Stromal cell of bone marrow (primary cell): ENCODE results near the gene FBXO33.

Experiments used
- DNase-seq: peaks from one replicate; pipeline ENCODE4 v3.0.0-alpha.2; 2012; ENCODE audit warnings: low read depth

FBXO33 gene

DNA sequence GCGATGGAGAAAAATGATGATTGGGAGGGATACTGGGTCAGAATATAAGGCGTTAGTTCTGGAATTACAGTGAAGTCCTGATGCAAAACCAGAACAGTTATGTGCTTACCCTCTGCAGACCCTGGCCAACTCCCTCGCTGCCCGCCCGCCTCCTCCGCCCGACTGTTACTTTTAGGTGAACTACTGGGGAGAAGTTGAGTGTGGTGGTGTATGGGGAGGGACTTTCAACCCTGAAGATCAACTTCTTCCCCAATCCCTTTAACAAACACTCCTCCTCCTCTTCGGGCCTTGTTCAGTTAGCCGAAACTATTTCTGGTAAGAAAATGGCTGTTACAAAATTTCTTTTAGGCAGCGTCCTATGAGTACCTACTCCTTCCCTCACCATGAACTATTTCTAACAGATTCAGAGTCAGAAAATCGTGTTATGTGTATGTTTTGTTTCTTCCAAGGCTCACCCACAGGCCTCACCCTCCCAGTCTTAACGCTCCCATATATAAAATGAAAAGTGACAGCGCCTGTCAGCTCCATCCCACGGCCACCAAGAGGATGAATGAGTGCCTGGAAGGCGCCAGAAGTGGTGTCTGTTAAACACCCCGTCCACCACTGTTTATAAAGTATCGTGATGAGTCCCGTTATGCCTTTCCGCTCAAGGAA lies 1.3 kb downstream of the FBXO33 start:
- DNase-seq: no peak

DNA sequence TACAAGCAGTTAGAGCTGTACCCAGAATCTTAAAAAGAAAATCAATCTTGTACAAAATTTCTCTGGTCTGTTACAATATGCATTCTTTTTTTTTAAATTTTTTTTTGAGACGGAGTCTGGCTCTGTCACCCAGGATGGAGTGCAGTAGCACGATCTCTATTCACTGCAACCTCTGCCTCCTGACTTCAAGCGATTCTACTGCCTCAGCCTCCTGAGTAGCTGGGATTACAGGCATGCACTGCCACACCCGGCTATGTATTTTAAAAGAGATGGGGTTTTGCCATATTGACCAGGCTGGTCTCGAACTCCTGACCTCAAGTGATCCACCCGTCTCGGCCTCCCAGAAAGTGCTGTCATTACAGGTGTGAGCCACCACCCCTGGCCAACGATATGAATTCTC lies 4.1 kb downstream of the FBXO33 start:
- no peak for DNase-seq

DNA sequence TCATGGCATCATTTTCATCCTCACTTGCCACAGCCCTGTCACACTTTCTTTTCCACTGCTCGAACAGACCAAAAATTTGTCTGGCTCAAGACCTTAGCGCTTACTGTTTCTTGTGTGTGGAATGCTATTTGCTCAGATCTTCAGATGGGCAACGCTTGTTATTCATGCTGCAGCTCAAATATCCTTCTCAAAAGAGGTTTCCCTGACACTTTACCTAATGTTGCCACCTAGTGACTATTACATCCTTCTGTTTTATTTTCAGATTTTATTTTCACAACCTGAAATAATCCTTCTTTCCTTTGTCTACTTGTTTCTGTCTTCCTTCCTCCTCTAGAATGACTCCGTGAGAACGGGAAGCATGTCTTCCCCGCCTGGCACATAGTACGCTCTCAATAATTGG lies 5.6 kb downstream of the FBXO33 start:
- peak; percentile 48 for DNase-seq

DNA sequence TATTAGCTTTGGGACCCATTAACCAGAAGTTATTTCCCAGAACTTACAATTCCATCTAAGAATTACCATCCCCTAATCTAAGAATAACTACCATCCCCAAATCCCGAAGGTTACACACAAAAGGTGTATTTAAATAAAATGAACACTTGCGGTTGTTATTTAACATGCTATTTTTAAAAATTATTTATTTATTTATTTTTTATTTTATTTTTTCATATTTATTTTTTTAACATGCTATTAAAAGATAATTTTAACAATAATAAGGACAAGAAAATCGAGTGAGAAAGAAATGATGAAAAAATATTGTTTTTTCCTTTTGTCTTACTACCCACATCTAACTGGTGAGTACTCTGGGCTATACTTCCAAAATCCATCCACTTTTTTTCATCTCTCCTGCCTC lies 6.3 kb downstream of the FBXO33 start:
- DNase-seq: no peak

DNA sequence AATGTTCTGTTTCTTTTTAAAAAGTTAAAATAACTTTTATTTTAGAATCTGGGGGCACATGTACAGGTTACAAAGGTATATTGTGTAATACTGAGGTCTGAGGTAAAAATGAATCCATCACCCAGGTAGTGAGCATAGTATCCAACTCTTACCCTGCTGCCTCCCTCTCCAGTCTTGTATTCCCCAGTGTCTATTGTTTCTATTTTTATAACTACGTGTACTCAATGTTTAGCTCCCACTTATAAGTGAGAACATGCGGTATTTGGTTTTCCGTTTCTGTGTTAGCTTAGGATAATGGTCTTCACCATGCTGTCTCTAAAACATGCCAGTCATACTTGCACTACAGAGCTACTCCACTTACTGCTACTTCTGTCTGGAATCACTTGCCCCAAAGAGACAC lies 8.4 kb downstream of the FBXO33 start:
- DNase-seq: no peak

DNA sequence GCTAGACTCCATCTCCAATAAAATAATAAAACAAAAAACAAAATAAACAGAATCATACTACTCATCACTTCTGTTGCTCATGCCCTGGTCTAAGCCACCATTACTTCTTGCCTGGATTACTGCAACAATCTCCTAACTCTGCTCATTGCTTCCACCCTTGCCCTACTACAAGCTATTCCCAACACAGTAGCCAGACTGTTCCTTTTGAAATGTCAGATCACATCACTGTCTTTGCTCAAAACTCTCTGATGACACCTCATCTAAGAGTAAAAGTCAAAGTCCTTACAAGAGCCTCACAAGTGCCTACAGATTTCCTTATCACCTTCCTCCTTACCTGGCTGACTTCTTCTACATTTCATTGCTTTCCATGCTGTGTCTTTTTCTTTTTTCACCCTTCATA lies 10.0 kb downstream of the FBXO33 start:
- DNase-seq: no peak

DNA sequence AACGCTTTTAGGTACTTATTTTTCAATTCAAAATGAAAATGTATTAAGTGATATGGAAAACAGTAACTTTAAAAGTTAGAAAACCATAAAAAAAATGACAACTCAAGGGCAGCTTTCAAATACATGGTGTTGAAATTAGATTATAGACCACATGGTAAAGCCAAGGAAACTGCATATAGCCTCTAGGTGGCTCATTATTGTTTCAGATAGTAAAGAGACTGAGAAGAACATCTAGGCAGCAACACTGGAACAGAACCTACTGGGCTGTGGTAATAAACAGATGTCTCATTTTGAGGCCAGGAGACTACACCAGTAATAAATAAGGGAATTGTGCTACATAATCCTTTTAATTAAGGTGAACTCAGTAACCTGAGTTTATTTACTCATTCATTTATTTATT lies 13.0 kb downstream of the FBXO33 start:
- DNase-seq: no peak

DNA sequence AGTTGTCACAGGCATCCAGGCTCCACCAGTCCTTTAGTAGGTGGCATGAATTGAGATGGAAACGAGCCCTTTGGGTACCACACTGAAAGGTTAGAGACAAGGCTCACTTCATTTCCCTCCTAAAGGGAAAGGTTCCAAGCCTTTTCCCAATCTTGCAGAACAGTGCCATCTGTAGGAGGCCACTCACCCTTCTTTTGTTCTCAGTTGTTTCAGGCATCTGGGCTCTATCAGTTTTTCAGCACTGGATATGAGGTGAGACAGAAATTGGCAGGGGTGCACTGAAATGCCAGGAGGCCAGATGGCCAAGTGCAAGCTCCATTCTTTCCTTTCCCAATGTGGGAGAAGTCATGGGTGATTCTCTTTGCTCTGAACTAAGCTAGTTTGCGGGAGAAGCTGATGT lies 15.2 kb downstream of the FBXO33 start:
- DNase-seq: no peak

DNA sequence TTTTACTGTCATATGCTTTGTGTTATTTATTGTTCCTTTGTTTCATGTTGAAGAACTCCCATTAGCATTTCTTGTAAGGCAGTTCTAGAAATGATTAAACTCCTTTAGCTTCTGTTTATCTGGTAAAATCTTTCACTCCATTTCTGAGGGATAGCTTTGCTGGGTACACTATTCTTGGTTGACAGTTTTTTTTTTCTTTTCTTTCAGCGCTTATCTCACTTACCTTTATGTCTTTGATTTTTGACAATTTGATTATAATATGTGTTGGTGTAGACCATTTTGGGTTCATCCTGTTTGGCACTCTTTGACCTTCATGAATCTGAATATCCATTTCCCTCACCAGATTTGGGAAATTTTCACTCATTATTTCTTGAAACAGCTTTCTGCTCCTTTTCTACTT lies 16.2 kb downstream of the FBXO33 start:
- DNase-seq: no peak

DNA sequence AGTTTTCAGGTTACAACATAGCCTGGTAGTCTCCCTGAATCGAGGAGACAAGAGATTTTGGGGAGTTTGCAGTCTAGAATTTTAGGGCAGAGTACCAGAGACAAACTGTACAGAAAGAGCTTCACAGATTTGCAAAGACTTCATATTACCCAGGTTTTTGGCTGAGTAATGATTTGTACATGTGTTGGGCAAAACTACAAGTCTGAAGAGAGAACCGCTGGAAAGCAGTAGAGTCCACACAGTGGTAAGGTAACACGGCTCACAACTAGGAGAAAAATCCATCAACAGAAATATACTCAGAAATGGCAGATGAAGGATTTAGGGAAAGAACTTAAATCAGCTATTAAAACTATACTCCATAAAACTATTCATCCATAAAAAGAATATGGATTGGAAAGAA lies 25.7 kb downstream of the FBXO33 start:
- DNase-seq: no peak

DNA sequence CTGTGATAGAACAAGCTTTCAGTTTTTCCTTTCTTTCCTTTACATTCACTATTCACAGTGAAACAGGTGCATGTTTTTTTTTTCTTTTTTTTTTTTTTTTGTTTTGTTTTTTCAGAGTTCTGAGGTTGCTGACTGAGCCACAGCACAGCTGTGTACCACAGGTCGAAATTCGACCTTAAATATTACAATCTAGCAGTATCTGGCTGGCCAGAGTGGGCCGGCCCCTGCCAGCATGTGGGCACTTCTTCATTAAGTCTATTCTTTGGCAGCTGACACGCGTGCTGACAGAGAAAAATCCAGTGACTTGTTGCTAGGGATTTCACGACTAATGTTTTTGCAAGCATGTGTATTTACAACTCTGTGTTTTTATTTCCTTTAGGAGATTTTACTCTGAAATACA lies 33.9 kb downstream of the FBXO33 start:
- DNase-seq: no peak

DNA sequence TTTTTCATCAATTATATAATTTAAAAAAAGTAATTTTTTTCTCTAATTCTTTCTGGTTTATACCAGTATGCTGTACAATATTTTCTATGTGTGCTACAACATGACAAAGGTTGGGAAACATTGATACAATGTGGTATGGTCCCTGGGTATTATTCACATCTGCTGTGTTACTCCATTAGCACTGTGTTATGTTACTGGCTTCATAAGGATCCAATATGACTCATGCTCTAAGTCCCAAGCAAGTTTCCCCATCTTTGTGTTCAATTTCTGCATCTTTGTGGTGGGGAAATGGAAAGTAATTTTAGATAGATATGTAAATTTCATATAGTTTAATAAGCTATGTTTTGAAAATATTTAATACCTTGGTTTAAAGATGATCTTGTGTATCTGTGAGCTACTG lies 35.8 kb downstream of the FBXO33 start:
- no peak for DNase-seq

DNA sequence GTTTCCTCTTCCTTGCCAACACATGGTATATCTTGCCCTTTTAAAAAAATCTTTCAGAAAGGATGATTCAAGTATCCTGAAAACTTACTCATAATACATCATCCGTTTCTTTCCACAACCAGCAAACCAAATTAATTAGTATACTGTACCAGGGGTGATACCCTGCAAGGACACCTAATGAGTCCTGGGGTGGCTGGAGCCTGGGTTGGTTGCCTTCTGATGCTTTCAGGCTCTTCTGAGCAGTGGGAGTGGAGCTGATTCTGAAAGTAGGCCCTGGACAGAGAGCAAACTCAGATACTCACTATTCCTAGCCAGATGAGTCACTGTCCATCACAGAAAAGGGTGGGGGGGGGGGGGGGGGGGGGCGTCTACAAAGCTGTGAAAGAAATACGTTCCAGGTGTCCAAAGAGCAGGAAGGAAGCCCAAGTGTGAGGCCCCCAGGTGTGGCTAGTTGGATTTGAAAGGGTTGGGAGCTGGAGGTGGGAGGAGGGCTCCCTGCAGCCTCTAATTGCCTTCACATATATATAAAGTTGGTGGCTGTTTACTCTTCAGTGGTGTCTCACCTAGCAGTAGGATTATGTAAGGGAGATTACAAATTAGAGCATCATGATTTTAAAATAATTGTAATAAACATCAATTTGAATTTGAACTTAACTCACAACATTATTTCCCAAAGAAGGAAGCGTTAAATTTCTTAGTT lies 36.5 kb downstream of the FBXO33 start:
- DNase-seq: no peak

DNA sequence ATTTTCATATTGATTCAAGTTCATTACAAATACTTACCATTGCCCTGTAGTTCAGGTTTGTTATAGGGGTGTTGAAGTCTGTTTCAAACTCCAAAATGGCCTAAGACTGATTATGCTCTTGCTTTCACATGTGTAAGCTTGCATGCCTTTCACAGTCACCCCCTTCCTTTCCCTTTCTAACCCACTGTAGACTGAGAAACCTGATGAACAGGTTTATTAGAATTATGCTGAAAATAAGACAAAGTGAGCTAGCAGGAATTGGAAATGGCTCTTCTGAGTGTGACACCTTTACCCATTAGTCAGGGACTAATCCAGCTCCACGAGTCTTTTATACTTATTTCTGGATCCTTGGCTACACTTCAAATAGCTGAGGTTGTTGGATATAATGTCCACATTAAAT lies 38.9 kb downstream of the FBXO33 start:
- DNase-seq: no peak

DNA sequence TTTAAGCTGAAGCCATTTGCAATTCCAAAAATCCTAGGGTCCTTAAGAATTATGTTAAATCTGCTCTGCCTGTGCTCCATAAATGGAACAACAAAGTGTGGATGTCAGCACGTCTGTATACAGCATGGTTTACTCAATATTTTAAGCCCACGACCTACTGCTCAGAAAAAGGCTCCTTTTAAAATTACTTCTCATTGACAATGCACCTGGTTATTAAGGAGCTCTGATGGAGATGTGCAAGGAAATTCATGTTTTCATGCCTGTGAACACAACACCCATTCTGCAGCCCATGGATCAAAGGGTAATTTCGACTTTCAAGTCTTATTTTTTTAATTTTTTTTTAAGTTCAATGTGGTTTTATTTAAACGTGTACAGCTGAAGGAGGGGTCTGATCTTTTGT lies 48.1 kb downstream of the FBXO33 start:
- DNase-seq: no peak

DNA sequence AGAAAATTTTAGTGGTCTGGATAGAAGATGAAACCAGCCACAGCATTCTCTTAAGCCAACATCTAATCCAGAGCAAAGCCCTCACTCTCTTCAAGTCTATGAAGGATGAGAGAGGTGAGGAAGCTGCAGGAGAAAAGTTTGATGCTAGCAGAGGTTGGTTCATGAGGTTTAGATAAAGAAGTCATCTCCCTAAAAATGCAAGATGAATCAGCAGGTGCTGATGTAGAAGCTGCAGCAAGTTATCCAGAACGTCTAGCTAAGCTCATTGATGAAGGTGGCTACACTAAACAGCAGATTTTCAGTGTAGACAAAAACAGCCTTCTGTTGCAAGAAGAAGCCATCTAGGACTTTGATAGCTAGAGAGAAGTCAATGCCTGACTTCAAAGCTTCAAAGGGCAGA lies 48.5 kb downstream of the FBXO33 start:
- DNase-seq: no peak

DNA sequence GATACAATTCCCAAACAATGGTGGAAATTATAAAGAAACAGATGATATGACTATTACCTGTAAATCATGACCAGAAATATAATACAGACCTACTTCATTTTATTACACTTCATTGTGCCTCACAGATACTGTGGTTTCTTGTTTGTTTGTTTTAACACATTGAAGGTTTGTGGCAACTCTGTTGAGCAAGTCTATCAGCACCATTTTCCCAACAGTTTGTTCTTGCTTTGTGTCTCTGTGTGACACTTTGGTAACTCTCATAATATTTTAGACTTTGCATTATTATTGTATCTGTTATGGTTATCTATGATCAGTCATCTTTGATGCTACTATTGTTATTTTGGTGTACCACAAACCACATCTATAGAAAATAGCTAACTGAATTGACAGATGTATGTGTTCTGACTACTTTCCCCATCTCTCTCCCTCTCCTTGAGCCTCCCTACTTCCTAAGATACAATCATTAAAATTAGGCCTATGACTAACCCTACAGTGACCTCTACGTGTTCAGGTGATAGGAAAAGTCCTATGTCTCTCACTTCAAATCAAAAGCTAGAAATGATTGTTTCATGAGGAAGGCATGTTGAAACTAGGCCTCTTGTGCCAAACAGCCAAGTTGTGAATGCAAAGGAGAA lies 49.1 kb downstream of the FBXO33 start:
- DNase-seq: no peak

DNA sequence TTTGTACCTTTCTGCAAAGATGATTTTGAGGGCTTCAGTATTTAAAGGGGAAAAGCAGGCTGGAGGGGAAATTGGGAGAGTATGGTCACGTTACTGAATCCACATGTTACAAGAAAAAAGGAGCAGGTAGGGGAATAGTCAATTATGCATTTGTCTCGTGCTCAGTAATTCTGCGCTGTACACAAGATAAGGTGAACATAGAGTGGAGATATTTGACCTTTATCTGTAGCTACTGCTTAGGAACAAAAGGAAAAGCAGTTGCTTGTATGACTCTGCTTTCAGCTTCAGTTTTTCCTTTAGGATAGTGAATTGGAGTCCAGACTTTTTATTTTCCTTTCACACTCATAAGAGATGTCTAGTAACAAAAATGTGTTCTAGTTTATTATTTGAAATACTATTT lies 49.8 kb downstream of the FBXO33 start:
- DNase-seq: no peak

DNA sequence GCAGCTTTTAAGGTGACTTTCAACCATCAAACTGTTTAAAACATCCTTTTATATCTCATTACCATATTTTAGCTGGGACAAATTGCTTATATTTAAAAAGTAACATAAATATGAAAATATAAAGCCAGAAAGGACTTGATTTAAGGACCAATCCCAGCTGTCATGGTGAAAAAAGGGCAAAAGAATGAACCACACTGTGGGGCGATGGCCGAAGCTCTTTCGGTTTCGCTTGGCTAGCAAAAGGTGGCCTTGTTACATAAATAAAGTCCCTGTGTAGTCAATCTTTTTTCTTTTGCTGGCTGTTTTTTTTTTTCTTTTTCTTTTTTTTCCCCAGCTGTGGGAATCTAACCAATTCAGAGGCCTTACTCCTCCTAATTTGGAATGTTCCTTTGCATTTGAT lies 50.9 kb downstream of the FBXO33 start:
- DNase-seq: no peak

DNA sequence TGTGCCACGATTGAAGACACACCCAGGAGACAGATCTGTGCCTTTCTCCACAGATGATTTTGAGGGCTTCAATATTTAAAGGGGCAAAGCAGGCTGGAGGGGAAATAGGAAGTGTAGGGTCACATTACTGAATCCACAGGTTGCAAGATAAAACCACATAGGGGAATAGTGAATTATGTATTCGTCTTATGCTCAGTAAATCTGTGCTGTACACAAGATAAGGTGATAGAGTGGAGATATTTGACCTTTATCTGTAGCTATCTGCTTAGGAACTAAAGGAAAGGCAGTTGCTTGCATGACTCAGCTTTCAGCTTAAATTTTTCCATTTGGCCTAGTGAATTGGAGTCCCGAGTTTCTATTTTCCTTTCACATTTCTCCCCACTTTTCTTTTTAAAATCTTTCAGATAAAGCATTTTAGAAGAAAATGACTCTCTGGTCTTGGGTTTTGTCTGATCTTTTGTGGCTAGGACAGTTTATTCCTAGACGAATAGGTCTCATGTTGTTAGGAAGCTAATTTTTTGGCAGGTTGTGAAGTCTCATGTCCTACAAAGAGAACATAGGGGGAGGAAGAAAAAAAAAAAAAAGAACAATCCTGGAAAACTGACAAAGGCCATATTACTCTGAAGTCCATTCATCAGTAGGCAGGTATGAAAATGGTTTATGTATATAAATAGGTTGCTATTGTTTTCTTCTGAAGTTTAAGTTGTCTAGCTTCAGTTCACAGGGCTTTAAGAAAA lies 55.4 kb downstream of the FBXO33 start:
- no peak for DNase-seq

DNA sequence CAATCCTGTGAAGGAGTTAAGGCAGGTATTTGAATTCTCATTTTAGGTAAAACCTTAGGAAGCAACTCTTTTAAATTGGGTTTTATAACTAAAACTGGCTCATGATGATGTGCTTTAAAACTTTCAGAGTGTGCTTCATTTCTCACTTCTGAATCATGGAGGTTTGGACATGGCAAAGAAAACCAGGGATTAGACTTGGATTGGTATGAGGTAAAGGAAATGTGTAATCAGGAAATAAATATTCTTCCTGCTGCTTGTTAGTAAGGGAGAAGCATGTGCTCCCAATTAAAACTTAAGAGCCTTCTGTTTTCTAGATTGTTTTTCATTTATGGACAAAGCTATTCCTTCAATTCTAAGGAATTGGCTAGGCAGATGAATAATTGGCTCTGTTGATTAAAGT lies 57.4 kb downstream of the FBXO33 start:
- DNase-seq: peak; percentile 67

DNA sequence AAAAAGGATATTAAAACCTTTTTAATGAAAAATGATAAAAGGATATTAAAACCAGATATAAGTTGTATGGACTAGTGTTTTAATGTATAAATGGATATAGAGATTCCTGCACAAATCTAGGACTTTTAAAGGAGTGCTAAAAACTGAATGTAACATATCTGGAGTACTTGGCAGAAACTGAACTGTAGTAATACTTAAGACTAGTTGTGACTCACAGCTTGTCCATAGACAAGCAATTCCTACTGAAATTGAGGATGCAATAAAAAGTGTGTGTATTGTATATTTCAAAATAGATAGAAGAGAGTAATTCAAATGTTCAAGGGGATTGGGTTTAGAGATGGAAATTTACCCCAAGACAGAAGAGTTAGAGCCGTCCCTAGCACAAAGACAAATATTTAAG lies 59.6 kb downstream of the FBXO33 start:
- DNase-seq: no peak

DNA sequence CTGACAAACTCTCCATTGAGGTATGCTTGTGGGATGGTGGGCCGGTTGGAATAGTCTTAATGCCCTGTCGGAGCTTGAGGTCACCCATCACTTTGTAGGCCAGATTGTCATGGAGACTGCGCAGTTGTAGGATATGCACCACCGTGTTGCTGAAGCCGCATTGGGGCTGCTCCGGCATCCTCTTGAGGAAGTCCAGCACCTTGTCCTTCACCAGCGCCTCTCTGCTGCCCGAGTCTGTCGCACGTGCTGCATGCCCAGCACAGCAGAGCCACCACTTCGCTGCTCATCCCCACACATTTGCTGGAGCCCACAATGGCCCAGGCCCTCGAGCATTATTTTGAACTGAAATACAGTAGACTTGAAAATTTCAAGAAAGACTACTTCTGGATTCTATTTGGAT lies 61.8 kb downstream of the FBXO33 start:
- DNase-seq: no peak
